Stimulated activated CD4-positive, alpha-beta T cell treated with anti-CD3 and anti-CD28 coated beads, Interleukin-12 subunit alpha, Interleukin-12 subunit beta, amount 100 ng/mL, for 48 hours (primary cell): ENCODE results near the gene TMEM151B.
"Not testable (repeated sequence)": the region's sequence is repeated elsewhere in the genome, so short reads cannot be mapped to it uniquely, and the experiment has no call there.

Experiments used
- DNase-seq, 3 donors: peaks; one replicate each; pipeline ENCODE4 v3.0.0-alpha.2; 2020; ENCODE audit warnings: low read depth in 2 of 3, low spot score in 1 of 3

The TMEM151B gene

GRCh38 chr6:44304282-44305199 lies 34.3 kb downstream of the TMEM151B start:
- DNase-seq: no peak

- DNase-seq: no peak
Observed at GRCh38 chr6:44305200-44305725, 35.0 kb downstream of the TMEM151B start.

DNA sequence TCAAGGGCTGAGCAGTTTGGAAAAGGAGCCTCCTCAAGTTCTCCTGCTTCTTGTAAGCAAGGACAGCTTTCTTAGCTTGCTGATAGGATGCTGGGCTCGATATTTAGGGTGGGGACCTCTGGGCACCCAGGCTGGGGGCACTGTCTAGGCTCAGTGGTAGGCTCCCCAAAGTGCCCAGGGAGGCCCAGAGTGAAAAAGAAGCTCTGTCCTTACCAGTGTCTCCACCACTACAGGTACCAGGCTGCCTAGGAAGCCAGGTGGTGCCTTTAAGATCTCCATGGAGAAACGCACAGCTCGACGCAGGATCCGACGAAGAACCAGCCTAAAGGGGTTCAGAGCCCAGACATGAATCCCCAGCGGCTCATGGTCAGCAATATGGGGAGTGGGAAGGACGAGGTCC lies 36.5 kb downstream of the TMEM151B start:
- DNase-seq: no peak

GRCh38 chr6:44307217-44307616 lies 37.0 kb downstream of the TMEM151B start:
- DNase-seq: no peak

- no peak for DNase-seq
Observed at GRCh38 chr6:44309092-44309491, 38.8 kb downstream of the TMEM151B start.

GRCh38 chr6:44309631-44310030 lies 39.4 kb downstream of the TMEM151B start:
- DNase-seq: no peak

DNA sequence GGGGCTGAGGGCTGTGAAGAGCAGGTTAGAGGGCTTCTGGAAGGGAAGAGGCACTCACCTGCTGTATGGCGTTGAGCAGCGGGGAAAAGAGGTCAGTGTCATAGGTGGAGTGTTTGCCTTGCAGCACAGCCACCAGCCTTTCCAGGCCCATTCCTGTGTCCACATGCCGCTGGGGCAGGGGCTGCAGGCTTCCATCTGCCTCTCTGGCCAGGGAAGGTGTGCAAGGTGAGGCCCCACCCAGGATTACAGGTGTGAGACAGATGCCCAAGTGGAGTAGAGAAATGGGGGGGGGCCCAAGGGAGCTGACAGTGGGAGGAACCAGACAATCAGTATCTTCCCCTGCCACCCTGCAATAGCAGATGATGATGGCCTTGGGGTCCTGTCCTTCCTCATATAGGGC lies 40.0 kb downstream of the TMEM151B start:
- no peak for DNase-seq

DNA sequence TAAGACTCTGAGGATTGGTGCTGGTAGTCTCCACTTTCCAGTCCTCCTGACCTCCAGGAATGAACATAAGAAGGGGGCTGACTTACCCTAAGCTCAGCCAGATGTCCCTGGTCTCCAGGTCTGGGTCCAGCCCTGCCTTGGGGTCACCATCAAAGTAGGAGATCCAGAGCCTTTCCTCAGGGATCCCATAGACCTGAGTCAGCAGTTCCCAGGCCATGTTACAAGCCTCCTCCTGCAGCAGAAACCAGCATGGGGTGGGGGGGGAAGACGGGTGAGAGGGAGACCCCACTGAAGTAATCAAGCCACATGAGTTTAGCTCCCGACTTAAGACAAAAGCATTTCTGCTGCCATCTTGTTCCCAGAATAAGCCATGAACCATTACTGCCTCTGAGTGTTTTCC lies 41.1 kb downstream of the TMEM151B start:
- no peak for DNase-seq

GRCh38 chr6:44311767-44312166 lies 41.5 kb downstream of the TMEM151B start:
- no peak for DNase-seq

DNA sequence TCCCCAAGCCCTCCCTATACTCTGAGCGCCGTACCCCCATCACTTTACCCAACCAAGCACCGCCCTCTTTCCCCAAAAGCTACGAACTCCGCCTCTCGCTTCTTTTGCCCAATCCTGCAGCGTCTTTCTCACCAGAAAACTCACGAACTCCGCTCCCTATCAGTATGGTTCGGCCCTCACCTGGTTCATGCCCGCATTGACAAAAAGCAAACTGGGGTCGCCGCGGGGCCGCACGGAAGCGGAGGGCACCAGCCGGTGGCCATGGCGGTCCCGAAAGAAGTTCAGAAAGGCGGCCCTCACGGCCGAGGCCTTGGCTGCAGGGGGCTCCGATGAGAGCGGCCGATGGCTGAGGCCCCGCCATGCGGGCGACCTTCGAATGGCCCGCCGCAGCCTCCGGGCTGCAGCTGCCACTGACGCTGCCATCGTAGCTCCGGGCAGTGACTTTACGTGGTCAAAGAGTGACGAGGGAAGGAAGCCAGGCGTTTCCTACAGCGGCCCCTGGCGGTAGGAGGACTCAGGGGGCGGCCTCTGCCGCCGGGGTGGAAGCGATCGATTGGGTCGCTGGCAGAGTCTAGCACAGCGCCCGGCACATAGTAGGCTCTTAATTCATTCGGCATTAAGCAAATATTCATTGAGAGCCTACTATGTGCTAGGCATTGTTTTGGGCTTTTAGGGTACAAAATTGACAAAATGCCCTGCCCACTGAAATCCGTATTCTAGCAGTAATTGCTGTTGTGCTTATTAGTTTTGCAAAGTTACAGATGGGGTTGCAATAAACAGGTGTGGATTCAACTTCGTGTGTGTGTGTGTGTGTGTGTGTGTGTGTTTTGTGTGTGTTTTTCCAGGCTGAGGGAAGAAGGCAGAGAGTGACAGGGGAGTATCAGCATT lies 42.9 kb downstream of the TMEM151B start, which contains the start of gene AARS2:
AARS2 (minus strand) TSS at position 447 of the 888 bp plus-strand sequence; CDS start at position 423, 24 bp downstream.
- peak; percentile 86 to 95 (median 90) for DNase-seq

- DNase-seq: not testable (repeated sequence)
Observed at GRCh38 chr6:44314657-44315056, 44.4 kb downstream of the TMEM151B start.

GRCh38 chr6:44315516-44315915 lies 45.3 kb downstream of the TMEM151B start:
- DNase-seq: no peak

DNA sequence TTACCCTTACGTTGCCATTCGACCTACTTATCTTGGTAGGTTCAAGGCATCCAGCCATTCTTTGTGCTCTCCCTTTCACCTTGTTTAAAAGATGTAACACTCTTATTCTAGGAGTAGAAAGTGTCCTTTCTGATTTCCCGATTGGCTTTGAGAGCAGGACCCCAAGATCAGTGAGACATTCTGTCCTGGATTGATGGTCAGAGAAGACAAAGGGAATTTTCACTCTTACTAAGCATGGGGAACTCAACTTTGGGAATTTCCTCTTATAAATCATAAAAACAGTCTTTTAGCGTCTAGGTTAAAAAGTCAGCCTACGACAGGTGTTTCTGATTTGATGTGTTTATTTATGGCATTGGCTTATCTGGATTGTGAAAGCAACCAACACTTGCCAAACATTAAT lies 45.7 kb downstream of the TMEM151B start:
- no peak for DNase-seq

DNA sequence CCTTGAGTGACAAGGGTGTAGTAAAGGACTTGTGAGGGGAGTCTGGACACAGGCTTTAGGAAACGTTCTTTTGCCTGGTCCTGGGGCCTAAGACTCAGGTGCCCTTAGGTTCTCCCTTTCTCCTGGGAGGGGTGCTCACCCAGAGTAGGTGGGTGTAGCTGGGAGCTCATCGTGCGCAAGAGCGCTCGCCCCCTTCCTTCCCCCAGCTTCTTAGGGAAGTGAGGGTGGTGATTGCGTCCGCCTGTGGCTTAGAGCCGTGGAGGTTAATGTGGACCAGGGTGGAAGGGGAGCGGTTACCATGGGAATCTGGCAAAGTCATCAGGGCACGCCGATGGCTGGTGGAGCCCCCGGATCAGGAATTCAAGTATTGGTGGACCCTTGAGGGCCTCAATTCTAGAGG lies 46.2 kb downstream of the TMEM151B start:
- DNase-seq: no peak

DNA sequence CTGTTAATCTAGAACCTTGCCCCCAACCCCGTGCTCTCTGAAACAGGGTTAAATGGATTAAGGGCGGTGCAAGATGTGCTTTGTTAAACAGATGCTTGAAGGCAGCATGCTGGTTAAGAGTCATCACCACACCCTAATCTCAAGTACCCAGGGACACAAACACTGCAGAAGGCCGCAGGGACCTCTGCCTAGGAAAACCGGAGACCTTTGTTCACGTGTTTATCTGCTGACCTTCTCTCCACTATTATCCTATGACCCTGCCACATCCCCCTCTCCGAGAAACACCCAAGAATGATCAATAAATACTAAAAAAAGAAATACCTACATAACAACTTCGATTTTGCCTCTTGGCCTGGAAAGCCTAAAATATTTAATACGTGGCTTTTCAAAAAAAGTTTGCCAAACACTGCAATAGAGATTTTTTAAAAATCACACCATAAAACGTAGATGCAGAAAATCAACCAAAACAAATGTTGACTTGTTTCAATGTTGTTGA lies 46.9 kb downstream of the TMEM151B start:
- not testable (repeated sequence) for DNase-seq

- no peak for DNase-seq
Observed at GRCh38 chr6:44321210-44321609, 51.0 kb downstream of the TMEM151B start.

GRCh38 chr6:44327096-44327495 lies 56.8 kb downstream of the TMEM151B start:
- no peak for DNase-seq

DNA sequence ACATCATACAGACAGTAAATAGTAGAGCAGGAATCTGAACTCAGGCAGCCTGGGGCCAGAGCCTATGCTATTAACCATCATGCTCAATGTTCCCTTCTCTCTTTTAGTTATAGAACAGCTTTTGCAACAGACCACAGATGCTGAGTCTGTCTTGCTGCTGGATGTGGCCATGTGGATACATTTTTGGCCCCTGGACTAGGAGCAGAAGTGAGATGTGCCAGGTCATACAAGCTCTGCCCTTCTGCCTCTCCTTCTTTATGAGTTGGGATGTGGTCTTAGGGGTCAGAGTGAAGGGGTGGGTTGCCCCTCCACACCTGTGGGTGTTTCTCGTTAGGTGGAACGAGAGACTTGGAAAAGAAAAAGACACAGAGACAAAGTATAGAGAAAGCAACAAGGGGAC lies 57.5 kb downstream of the TMEM151B start:
- no peak for DNase-seq

- not testable (repeated sequence) for DNase-seq
Observed at GRCh38 chr6:44328203-44328602, 58.0 kb downstream of the TMEM151B start.

GRCh38 chr6:44329858-44330257 lies 59.6 kb downstream of the TMEM151B start:
- no peak for DNase-seq

DNA sequence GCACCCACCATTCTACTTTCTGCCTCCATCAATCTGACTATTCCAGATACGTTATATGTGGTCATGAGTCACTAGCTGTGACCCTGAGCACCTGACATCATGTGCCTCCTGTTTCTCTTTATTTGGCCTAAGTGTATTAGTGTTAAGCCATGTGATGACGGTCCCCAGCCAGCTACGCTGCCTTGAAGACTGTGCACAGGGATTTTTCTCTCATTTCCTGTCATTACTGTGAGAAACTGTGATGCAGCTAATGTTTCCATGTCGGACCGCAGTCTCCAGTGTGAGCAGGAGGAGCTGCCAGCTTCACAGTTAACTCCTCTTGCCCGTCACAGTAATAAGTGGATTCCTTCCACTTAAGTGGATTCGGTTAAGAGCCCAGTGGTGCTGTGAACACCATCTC lies 62.3 kb downstream of the TMEM151B start:
- DNase-seq: no peak
